ENCODE data around the gene NEK7.
"Not testable (repeated sequence)": the region's sequence is repeated elsewhere in the genome, so short reads cannot be mapped to it uniquely, and the experiment has no call there.

The NEK7 gene

DNA sequence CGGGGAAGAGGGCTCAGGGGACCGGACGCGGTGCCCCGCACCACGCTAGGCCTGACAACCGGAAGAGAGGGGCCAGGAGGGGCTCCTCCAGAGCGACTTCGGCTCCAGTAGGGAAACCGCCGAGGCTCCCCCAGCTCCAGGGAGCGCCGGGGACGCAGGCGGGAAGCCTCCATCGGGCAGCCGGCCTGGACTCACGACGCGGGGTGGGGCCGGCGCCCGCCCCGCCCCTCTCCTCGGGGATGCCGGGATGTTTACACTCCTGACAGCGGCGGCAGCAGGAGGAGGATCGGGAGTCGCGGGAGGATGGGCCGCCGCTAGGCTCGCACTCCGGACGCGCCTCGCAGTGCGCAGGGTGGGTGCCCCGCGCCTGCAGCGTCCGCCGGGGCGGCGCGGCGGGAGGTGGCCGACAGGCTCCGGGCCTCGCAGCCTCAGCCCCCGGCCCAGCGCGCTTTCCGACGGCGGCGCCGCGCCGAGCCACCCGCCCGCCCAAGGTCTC lies at the start of gene NEK7:
NEK7 (plus strand) TSS at position 254 of the 496 bp plus-strand sequence. CDS start 75,583 bp downstream, outside the sequence.
- peak in 1 of 2 donors; percentile 37 for DNase-seq (ENCODE audit: low read depth in 2 of 2)

DNA sequence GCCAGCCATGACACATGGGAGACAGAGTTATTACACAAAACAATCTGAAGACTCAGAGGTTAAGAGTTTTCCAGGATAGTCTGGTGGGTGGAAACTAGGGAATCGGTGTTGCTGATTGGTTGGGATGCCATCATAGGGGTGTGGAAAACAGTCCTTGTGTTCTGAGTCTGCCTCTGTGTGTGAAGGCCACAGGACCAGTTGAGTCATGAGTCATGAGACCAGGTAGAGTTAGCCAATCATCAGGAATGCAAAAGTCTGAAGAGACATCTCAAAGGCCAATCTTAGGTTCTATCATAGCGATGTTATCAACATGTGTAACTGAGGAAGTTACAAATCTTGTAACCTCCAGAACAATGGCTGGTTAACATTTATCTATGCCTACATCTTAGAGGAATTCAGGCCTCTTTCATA lies 49.7 kb upstream of the NEK7 start:
- DNase-seq (ENCODE audit: low read depth in 2 of 2), result no peak

DNA sequence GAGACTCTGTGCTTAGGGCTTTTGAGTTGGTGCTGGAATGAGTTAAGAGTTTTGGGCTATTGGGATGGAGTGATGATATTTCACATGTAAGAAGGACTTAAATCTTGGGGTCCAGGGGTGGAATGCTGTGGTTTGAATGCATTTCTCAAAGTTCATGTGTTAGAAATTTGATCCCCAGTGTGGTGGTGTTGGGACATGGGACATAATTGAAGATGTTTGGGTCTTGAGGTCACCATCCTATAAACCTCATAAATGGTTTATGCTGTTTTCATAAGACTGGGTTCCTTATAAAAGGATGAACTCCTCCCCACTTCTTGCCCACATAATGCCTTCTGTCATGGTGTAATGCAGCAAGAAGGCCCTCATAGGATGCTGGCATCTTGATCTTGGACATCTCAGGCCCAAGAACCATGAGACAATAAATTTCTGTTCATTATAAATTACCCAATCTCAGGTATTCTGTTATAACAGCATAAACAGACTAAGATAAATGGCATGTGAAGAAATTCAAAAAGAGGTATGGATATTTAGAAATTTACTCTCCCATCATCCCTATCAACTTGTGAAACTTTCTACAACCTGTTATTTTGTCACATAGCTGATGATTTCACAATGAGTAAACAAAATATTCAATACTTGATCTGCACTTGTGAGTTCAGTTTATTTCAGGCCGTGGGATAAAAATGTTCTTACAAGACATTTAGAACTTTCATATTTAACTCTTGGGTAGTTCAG lies 48.0 kb upstream of the NEK7 start:
- DNase-seq (ENCODE audit: low read depth in 2 of 2), result no peak

DNA sequence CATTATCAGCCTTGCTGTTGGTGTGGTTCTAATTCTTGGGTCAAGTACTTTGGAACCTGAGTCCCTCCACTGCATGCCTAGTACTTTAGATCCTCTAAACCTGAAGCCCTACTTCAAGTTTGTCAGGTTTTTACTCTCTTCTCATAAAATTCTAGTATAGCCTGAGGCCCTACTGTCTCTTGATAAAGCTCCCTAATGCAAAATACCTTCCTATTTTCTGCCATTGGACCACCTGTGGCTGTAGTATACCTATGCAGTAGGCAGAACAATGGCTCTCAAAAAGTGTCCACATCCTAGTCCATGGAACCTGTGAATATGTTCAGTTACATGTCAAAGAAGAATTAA lies 47.5 kb upstream of the NEK7 start:
- DNase-seq (ENCODE audit: low read depth in 2 of 2), result no peak

DNA sequence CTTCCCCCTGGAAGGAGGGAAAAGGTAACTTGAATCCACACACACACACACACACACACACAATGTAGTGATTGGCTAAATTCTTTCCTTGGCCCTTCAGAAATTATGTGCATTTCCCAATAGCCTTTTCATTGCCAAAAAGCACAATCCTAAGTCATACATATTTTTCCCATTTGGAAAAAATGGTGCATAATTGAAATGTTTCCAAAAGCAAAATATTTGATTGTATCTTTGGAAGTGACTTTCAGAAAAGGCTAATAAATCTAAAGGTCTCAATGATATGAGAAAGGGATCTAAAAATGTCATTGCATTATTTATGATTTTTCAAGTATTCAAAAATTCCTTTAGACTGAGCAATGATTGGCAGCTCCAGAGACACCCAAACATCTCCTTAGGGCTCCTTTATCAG lies 43.5 kb upstream of the NEK7 start:
- no peak for DNase-seq (ENCODE audit: low read depth in 2 of 2)

DNA sequence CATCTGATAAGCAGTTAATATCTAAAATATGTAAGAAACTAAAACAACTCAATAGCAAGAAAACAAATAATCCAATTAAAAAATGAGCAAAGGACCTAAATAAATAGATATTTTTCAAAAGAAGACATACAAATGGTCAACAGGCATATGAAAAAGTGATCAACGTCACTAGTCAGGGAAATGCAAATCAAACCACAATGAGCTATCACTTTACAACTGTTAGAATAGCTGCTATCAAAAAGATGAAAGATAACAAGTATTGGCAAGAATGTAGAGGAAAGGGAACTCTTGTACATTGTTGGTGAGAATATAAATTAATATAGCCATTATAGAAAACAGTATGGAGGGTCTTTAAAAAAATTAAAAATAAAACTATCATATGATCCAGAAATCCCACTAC lies 40.7 kb upstream of the NEK7 start:
- no peak for DNase-seq (ENCODE audit: low read depth in 2 of 2)

DNA sequence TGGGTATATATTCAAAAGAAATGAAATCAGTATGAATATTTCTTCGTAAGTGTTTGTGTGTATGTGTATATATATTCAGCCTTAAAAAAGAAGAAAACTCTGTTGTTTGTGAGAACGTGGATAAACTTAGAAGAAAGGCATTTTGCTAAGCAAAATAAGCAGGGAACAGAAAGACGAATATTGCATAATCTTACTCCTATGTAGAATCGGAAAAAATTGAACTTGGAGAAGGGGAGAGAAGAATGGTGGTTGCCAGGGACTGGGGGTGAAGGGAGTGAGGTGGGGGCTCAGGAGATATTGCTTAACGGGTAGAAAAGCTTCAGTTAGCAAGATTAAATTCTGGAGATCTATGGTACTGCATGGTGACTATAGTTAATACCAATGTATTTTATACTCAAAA lies 40.3 kb upstream of the NEK7 start:
- DNase-seq (ENCODE audit: low read depth in 2 of 2), result no peak

DNA sequence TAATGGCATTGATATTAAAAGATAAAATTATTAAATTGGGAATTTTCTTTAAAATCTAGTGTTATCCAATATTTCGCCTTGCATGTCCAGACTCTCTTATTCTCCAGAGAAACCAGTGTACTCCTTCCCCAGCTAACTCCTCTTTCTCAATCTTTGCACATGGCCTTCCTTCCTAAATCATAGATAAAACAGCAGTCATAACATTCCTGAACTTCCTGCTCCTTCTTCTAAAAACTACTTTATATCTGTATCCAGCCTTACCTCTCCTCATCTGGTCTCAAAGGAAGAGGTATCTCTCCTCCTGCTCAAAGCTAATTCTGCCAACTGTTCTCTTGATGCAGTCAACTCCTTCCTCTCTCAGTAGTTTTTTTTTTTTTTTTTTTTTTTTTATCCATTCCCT lies 39.5 kb upstream of the NEK7 start:
- no peak for DNase-seq (ENCODE audit: low read depth in 2 of 2)

DNA sequence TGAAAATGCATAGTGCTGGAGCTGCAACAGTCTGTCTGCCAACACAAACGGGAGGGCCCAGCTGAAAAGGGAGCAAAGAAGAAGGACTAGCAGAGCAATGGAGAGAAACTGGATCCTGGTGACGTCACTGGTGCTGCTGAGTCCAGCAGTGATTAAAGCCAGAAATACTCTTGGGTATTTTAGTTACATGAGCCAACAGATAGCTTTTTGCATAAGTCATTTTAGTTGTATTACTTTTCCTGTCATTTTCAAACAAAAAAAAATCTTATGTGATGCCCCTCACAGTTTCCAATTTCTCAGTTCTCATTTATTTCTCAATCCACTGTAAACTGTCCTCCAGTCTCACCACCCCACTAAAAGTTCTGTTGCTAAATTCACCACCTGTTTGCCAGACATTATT lies 38.7 kb upstream of the NEK7 start:
- no peak for DNase-seq (ENCODE audit: low read depth in 2 of 2)

DNA sequence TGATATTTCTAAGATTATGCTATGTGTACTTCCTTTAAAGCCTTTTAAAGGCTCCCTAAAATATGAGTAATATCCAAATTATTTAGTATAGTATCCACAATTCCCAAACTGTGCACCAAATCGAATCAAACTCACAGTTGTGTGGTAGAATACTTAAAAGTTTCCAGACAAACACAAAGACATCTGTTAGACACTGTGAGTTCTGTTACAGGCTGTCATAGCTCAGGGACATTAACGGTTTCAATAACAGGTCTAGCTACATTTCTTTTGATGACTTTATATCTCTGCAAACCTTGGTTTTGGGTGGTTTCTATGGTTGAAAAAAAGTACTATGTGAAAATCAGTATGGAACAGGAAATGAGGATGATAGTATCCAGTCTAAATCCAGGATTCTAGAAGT lies 36.9 kb upstream of the NEK7 start:
- DNase-seq (ENCODE audit: low read depth in 2 of 2), result no peak

DNA sequence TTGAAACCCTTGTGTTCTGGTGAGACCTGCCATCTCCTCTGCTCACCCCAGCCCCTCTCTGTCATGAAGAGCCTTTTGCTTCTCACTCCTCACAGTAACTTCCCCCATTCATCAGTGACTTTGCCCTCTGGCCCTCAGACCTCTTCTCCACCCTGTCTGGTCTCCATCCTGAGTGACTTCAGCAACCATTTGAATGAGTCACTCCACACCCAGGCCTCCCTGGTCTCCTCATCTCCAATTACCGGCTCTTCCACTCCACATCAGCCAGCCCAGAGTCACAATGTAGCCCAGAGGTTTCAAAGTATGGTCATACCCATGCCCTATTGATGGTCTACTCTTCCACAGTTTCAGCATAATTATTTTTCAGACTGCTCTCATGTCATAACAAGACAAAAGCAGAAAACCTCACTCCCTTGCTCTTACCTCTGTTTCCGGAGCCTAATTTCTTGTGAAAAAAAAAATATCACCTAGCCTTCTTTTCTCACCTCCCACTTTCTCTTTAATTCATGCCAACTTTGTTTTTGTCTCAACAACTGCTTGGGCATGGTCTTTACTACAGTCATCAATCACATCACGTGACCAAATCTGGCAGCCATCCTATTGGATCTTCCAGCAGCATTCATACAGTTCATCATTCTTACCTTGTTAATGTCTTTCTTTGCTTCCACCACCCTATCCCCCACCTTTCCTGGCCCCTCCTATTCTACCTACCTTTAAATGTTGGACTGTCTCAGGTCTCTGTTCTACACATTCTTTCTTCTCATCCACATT lies 35.6 kb upstream of the NEK7 start:
- no peak for DNase-seq (ENCODE audit: low read depth in 2 of 2)

DNA sequence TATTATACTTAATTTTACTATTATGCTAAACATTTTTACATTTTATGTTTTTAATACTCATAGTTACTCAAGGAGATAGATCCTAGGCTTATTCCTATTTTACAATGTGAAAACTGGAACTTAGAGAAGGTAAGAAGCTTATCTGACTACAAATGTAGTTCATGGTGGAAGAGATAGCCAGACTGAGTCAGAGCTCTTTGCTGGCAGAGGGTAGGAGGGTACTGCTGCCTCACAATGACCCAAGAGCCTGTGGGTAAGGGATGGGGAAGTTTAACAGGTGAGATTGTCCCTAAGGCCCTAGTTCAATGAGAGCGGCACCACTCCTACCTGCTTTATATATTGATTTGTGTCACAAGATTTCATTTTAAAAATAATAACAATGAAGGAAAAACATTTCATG lies 34.1 kb upstream of the NEK7 start:
- DNase-seq (ENCODE audit: low read depth in 2 of 2), result no peak

DNA sequence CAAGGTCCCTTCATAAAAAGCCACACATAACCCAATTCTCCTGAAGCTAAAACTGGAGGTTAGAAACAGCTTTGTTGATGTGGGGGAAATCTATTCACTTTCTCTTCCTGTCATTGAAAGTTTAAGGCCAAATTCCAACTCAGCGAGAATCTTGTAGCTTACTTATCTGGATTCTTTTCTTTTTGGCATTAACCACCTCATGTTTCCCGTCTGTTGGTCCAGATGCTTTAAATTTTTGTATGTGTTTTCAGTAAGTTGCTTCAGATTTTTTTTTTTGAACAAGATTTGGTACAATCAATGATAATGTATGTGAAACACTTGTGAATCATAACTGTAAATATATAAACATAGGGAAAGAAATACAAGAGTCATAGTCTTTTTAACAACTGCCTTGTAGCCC lies 33.7 kb upstream of the NEK7 start:
- DNase-seq (ENCODE audit: low read depth in 2 of 2), result no peak

DNA sequence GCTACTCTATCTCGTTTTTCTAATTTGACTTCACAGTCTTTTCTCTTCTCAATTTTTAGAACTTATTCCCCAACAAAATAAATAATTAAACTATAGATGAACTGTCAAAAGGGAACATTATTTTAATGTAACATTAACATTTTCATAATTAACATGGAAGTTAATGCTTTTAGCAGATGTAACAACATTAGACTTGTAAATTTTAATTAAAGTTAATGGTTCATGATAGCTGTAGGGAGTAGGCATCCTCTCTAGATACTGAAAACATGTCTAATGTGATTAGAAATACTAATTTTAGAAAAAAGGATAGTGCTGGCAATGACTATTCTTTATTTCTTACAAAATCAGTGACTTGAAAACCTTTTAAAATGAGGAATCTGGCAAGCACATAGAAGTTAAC lies 32.1 kb upstream of the NEK7 start:
- no peak for DNase-seq (ENCODE audit: low read depth in 2 of 2)

DNA sequence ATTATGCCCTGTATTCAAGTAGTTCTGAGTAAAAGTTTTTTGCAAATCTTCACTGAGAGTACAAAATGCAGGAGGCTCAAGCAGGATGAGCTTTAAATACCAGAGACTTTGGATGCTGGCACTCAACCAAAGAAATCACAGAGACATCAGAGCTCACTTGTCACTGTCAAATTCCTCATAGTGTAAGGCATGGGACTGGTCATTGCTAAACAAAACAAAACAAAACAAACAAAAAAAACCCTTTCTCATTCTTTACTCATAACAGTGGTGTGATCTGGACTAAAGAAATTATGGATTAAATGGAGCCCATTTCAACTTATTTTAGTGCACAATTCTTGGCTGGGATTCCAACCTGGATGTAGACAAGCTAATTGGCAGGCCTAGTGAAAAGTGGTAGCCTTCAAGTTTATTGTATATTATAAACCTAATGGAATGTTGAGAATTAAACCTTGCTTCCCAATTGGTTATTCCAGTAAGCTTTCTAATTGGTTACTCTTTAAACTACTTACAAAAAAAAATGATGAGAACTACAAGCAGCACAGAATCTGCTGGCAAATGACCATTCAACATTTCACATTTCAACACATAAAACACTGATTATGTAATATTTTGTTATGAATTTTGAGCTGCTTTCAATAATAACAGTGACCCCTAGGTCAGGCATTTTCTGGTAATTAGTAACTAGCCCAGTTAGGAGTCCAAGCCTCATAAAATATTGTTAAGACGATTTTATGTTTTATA lies 30.6 kb upstream of the NEK7 start:
- DNase-seq (ENCODE audit: low read depth in 2 of 2), result no peak

DNA sequence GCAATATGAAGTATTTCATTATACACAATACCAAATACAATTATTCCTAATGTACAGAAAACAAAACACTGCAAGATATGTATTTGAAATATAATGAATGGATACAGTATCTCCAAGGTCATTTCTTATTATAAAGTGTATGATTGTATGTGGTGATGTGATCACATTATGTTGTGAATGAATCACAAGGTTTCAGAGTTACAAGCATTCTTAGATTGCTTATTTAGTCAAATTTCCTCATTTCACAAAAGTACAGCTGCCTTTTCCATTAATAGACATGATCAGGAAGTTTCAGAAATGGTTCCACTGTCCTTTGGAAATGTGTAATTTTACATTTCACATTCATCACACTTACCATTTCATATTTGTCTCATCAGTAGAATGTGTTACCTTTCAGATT lies 28.3 kb upstream of the NEK7 start:
- no peak for DNase-seq (ENCODE audit: low read depth in 2 of 2)

DNA sequence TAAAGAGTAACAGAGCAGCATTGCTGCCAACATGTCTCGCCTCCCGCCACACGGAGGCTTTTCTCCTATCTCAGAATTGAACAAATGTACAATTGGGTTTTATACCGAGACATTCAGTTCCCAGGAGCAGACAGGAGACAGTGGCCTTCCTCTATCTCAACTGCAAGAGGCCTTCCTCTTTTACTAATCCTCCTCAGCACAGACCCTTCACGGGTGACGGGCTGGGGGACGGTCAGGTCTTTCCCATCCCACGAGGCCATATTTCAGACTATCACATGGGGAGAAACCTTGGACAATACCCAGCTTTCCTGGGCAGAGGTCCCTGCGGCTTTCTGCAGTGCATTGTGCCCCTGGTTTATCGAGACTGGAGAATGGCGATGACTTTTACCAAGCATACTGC lies 26.7 kb upstream of the NEK7 start:
- not testable (repeated sequence) for DNase-seq (ENCODE audit: low read depth in 2 of 2)

DNA sequence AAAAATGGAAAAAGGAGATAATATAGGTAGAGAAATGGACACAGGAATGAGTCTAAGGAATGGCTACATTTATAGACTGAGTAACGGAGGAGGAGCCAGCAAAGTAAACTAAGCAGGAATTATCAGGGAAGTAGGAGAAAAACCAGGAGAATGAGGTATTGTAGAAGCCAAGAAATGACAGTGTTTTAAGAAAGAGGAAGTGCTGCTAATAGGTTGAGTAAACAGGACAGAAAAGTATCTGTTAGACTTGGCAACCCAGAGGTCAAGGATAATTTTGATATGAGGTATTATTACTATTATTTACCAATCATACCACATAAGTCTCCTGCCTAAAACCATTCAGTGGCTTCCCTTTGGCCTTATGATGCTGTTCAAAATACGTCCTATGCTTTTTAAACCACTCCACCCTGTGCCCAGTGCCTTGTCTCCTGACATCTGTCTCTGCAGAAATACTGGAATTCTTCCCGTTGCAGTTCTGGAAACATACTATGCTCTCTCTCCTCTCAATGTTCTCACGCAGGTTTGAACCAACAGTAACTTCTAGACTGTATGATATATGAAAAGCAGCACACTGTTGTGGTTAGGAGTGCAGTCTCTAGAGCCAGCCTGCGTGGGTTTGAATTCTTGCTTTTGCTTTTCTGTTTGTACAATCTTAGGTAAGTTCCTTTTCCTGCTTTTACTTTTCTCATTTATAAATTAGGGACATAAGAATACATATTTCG lies 24.6 kb upstream of the NEK7 start:
- DNase-seq (ENCODE audit: low read depth in 2 of 2), result no peak

DNA sequence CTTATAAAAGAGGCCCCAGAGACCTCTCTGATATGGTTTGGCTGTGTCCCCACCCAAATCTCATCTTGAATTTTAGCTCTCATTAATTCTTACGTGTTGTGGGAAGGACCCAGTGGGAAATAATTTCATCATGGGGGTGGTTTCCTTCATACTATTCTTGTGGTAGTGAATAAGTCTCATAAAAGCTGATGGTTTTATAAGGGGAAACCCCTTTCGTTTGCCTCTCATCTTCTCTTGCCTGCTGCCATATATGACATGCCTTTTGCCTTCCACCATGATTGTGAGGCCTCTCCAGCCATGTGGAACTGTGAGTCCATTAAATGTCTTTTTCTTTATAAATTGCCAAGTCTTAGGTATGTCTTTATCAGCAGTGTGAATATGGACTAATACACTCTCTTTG lies 22.5 kb upstream of the NEK7 start:
- DNase-seq (ENCODE audit: low read depth in 2 of 2), result no peak

DNA sequence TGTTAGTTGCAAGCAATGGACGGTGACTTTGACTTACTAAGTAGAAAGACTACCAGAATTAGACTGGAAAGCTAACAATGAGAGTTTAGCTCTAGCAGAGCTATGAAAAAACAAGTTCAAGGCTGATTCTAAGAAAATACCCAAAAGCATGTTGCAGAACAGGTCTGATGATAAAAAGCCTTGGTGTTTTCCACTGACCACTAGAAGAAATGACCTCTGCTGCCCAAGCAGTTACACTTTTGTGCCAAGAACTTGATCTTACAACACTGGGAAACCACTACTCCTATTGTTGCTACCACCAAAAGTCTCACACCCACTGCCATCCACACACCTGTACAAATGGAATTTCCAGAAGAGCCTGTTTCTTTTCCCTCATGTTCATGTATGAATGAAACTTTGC lies 21.4 kb upstream of the NEK7 start:
- DNase-seq (ENCODE audit: low read depth in 2 of 2), result no peak

DNA sequence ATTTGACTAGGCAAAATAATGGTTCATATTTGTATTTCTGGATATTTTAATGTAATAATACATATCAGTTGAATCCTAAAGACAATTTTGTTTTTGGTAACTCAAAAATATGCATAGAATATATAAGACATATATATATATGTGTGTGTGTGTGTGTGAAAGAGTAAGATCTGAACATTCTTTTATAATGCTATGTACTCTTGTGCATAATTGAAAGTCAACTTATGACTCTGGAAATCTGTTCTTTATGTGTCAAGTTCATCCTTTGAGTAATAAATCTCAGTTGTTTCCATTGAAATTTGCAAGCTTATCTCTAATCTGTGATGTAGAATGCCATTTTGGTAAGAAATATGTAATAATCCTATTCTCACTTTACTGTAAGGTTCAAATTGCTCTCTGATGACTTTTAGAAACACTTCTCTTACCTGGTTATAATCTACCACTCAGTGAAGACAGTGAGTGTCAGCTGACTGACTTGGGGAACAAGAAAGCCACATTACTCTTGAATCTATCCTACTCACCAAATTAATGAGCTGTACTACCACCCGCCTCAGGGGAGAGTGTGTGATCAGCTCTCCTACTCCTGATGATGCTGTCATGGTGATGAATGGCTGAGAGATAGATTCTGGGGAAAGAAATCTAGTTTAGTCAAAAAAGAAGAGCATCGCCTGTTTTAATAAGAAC lies 15.0 kb upstream of the NEK7 start:
- DNase-seq (ENCODE audit: low read depth in 2 of 2), result no peak
